ENCODE results near the gene DCANP1. TPM values are rescaled to one million over a fixed set of nuclear protein-coding genes. Genes with fewer than 3 reads are reported as not detected.
A peak's percentile ranks its signal among the peaks of the same experiment; 100 is the strongest.

DCANP1 gene
- total RNA-seq, 6 experiments from 2014 or later = not detected

- no peak for TF ChIP-seq CTCF (IDR thresholded peaks at IDR 0.05)
- Mint-ChIP-seq H3K27me3 (ENCODE audit: insufficient read depth) (peaks cover 4% of the 10 kb centered on the region), H3K27ac (peak overlapping the region; percentile 2; the same call in 1 of the 2 replicates), H3K36me3 (ENCODE audit: low read depth) (peaks cover 23% of the 10 kb centered on the region), H3K4me1 (ENCODE audit: low read depth) (peaks cover 89% of the 10 kb centered on the region), H3K4me3 (no peak overlapping the region), H3K9me3 (no peaks in the 10 kb centered on the region)
- no peak for DNase-seq
Observed at GRCh38 chr5:135395451-135395850, 51.7 kb downstream of the DCANP1 start.

Other genes with a start within 250 kb of the DCANP1 start
- gene MACROH2A1, start 48.1 kb downstream of the DCANP1 start, total RNA-seq (2021; fragmentation: NEBNext Ultra II Directional; extraction: Animal tissue kit (Norgen Biotek cat#: 25700)) = 100 to 1,000 TPM; 116 to 144 (median 127) TPM
- gene TIFAB, start 5.0 kb upstream of the DCANP1 start, total RNA-seq (2021; fragmentation: NEBNext Ultra II Directional; extraction: Animal tissue kit (Norgen Biotek cat#: 25700)) = not detected
- gene NEUROG1, start 88.6 kb upstream of the DCANP1 start, total RNA-seq (2021; fragmentation: NEBNext Ultra II Directional; extraction: Animal tissue kit (Norgen Biotek cat#: 25700)) = not detected
- gene CXCL14, start 131.6 kb upstream of the DCANP1 start, total RNA-seq (2021; fragmentation: NEBNext Ultra II Directional; extraction: Animal tissue kit (Norgen Biotek cat#: 25700)) = under 1 TPM in 1 of 6 experiments, not detected in 5; 0.17 TPM

All from HFFc6 (cell line).